ENCODE data around the gene THRSP.

Gene THRSP

DNA sequence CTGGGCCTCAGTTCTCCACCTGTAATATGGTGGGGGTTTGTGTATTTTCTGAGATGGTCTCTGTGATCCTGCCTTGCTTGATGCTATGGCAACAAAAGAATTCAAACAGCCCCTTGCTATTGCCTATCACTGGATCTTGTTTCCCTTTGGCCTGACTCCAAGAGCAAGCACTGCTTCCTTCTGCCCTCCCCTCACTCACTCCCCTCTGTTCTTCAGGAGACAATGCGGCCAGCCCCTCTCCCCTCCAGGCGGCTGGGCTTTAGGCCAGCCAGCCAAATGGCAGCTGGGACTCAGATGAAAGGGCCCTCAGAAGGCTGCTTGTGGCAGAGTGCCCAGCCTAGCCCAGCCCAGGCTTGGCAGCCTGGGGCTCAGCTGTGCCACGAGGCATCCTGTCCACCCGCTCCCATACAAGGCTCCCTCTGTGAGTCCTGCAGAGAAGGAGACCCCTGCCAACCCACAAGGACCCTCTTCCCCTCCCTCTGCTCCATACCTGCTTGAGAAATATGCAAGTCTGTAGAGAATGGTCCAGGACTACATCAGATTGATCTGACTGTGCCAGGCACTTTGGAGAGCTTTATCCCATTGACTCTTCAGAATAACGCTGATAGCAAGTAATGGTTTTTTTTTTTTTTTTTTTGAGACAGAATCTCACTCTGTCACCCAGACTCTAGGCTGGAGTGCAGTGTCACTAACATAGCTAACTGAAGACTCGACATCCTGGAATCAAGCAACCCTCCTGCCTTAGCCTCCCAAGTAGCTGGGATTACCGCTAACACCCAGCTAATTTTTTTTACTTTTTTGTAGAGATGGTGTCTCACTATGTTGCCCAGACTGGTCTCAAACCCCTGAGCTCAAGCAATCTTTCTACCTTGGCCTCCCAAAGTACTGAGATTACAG is 33.0 kb upstream of the THRSP start:
- H3K27ac ChIP-seq (ENCODE audit: low read length): no peak overlapping the region
- no peaks in the 10 kb centered on the region for H3K9me3 ChIP-seq (ENCODE audit: control insufficient read depth in 1 of 2, low read length in 2 of 2)
- no peaks in the 10 kb centered on the region for H3K27me3 ChIP-seq (ENCODE audit: low read depth, low read length)
- H3K4me3 ChIP-seq (ENCODE audit: low read depth in 1 of 2, low read length in 2 of 2): no peak overlapping the region
- H3K36me3 ChIP-seq (ENCODE audit: control insufficient read depth in 1 of 2, insufficient read depth in 2 of 2, low read length in 2 of 2): no peaks in the 10 kb centered on the region
- H3K4me1 ChIP-seq (ENCODE audit: control insufficient read depth in 1 of 2, insufficient read depth in 2 of 2, low read length in 2 of 2): peaks cover 0 to 12% of the 10 kb centered on the region in 2 donors

DNA sequence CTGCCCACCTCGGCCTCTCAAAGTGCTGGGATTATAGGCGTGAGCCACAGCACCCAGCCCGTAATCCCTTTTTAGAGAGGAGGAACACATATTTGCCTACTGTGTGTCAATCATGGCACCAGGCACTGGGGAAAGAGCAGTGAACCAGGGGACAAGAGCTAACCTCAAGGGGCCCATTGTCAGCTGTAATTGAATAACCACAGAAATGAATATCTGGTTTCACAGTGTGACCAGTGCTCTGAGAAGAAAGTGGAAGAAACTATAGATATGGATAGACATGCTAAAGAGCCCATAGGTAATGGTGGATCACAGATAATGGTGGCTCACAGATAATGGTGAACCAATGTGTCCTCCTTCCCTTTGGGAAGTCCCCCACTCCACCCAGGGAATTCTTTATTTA is 32.0 kb upstream of the THRSP start:
- no peaks in the 10 kb centered on the region for H3K36me3 ChIP-seq (ENCODE audit: control insufficient read depth in 1 of 2, insufficient read depth in 2 of 2, low read length in 2 of 2)
- no peaks in the 10 kb centered on the region for H3K27me3 ChIP-seq (ENCODE audit: low read depth, low read length)
- H3K27ac ChIP-seq (ENCODE audit: low read length): no peak overlapping the region
- H3K4me1 ChIP-seq (ENCODE audit: control insufficient read depth in 1 of 2, insufficient read depth in 2 of 2, low read length in 2 of 2): peaks cover 0 to 12% of the 10 kb centered on the region in 2 donors
- H3K4me3 ChIP-seq (ENCODE audit: low read depth in 1 of 2, low read length in 2 of 2): no peak overlapping the region
- H3K9me3 ChIP-seq (ENCODE audit: control insufficient read depth in 1 of 2, low read length in 2 of 2): no peaks in the 10 kb centered on the region

DNA sequence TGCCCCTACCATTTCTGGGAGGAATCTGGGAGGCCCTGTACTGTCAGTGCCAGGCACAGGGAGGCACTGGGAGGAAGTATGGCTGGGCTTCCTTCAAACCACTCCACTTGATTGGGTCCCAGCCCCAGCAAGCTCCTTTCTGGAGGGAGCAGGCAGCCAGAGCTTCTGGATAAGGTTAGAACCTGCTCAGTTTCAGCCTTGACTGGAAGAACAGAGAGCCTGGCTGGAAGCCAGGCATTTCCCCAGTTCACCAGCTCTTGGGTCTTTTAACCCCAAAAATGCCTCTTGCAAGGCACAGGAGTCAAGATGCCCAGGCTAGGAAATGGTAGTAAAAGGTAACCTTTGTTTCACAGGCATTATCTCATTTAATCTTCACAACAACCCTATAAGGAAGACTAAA is 31.6 kb upstream of the THRSP start:
- Histone ChIP-seq H3K27ac (ENCODE audit: low read length) (no peak overlapping the region), H3K36me3 (ENCODE audit: control insufficient read depth in 1 of 2, insufficient read depth in 2 of 2, low read length in 2 of 2) (no peaks in the 10 kb centered on the region), H3K27me3 (ENCODE audit: low read depth, low read length) (no peaks in the 10 kb centered on the region), H3K4me3 (ENCODE audit: low read depth in 1 of 2, low read length in 2 of 2) (no peak overlapping the region), H3K4me1 (ENCODE audit: control insufficient read depth in 1 of 2, insufficient read depth in 2 of 2, low read length in 2 of 2) (peaks cover 0 to 12% of the 10 kb centered on the region in 2 donors), H3K9me3 (ENCODE audit: control insufficient read depth in 1 of 2, low read length in 2 of 2) (no peaks in the 10 kb centered on the region)

DNA sequence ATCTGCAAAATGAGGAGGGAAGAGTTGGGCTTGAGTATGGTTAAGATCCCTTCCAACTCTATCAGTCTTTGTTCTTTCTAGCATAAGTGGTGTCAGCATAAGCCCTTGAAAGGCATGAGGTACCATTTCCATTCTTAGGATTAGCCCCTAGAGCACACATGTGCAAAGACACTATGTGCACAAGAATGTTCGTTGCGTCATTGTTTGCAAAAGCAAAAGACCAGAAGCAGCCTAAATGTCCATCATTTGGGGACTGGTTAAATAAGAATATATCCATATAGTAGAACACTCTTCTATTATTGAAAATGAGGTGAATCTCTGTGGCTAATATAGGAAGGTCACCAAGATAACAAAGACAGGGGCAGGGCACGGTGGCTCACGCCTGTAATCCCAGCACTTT is 30.6 kb upstream of the THRSP start:
- peaks cover 0 to 12% of the 10 kb centered on the region in 2 donors for H3K4me1 ChIP-seq (ENCODE audit: control insufficient read depth in 1 of 2, insufficient read depth in 2 of 2, low read length in 2 of 2)
- no peak overlapping the region for H3K4me3 ChIP-seq (ENCODE audit: low read depth in 1 of 2, low read length in 2 of 2)
- H3K36me3 ChIP-seq (ENCODE audit: control insufficient read depth in 1 of 2, insufficient read depth in 2 of 2, low read length in 2 of 2): no peaks in the 10 kb centered on the region
- no peak overlapping the region for H3K27ac ChIP-seq (ENCODE audit: low read length)
- no peaks in the 10 kb centered on the region for H3K9me3 ChIP-seq (ENCODE audit: control insufficient read depth in 1 of 2, low read length in 2 of 2)
- no peaks in the 10 kb centered on the region for H3K27me3 ChIP-seq (ENCODE audit: low read depth, low read length)

DNA sequence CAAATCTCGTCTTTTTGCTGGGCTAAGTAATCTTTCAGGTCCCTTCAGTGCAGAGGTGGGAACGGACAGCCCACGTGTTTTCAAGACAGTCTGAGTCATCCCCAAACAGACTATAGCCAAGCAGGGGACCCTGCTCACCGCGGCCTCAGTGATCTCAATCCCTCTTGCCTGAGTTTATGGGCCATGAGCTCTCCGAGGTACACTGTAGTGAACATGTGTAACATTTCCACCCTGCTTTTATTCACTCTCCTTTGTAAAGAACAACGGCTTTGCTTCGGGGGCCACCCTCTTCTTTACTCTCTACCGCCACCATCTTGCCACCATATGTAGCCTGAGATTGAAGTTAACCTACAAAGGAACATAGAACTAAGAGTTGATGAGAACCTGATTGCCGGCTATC is 29.0 kb upstream of the THRSP start:
- peaks cover 2 to 13% of the 10 kb centered on the region in 2 donors for H3K4me1 ChIP-seq (ENCODE audit: control insufficient read depth in 1 of 2, insufficient read depth in 2 of 2, low read length in 2 of 2)
- no peaks in the 10 kb centered on the region for H3K27me3 ChIP-seq (ENCODE audit: low read depth, low read length)
- H3K27ac ChIP-seq (ENCODE audit: low read length): no peak overlapping the region
- no peaks in the 10 kb centered on the region for H3K36me3 ChIP-seq (ENCODE audit: control insufficient read depth in 1 of 2, insufficient read depth in 2 of 2, low read length in 2 of 2)
- H3K4me3 ChIP-seq (ENCODE audit: low read depth in 1 of 2, low read length in 2 of 2): no peak overlapping the region
- no peaks in the 10 kb centered on the region for H3K9me3 ChIP-seq (ENCODE audit: control insufficient read depth in 1 of 2, low read length in 2 of 2)

DNA sequence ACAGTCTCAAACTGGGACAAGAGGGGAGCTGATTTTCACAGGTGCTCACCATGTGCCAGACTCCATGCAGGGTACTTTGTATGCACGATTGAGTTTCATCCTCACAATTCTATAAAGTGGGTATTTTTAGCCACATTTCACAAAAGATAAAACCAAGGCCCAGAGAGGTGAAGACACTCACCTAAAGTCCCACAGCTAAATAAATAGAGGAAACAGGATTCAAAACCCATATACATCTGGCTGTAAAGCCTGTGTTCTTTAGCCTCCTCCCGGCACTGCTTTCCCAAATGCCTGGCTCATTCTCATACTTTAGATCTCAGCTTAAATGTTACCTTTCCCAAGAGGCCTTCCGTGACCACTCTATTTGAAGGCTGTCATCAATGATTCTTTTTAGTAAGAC is 27.3 kb upstream of the THRSP start:
- no peak overlapping the region for H3K4me3 ChIP-seq (ENCODE audit: low read depth in 1 of 2, low read length in 2 of 2)
- H3K9me3 ChIP-seq (ENCODE audit: control insufficient read depth in 1 of 2, low read length in 2 of 2): no peaks in the 10 kb centered on the region
- no peak overlapping the region for H3K27ac ChIP-seq (ENCODE audit: low read length)
- peaks cover 8 to 10% of the 10 kb centered on the region in 2 donors for H3K4me1 ChIP-seq (ENCODE audit: control insufficient read depth in 1 of 2, insufficient read depth in 2 of 2, low read length in 2 of 2)
- H3K27me3 ChIP-seq (ENCODE audit: low read depth, low read length): no peaks in the 10 kb centered on the region
- H3K36me3 ChIP-seq (ENCODE audit: control insufficient read depth in 1 of 2, insufficient read depth in 2 of 2, low read length in 2 of 2): no peaks in the 10 kb centered on the region

DNA sequence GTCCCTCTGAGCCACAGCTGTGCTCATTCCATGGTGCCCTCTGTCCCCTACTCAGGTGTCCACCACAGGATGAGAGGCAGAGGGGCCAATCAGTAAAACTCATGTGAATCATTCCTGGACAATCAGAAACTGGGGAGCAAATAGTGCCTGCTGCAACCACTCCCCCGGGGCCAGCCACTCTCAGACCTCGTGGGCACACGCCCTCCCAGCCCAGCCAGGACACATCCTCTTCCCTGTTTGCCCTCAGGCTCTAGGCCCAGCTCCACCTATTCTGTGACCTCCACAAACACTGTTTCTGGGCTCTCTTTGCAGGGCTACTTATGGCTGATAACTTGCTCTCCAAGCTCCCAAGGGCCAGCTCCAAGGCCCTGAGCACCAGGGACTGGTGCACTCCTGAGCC is 26.6 kb upstream of the THRSP start:
- H3K27ac ChIP-seq (ENCODE audit: low read length): no peak overlapping the region
- H3K36me3 ChIP-seq (ENCODE audit: control insufficient read depth in 1 of 2, insufficient read depth in 2 of 2, low read length in 2 of 2): no peaks in the 10 kb centered on the region

DNA sequence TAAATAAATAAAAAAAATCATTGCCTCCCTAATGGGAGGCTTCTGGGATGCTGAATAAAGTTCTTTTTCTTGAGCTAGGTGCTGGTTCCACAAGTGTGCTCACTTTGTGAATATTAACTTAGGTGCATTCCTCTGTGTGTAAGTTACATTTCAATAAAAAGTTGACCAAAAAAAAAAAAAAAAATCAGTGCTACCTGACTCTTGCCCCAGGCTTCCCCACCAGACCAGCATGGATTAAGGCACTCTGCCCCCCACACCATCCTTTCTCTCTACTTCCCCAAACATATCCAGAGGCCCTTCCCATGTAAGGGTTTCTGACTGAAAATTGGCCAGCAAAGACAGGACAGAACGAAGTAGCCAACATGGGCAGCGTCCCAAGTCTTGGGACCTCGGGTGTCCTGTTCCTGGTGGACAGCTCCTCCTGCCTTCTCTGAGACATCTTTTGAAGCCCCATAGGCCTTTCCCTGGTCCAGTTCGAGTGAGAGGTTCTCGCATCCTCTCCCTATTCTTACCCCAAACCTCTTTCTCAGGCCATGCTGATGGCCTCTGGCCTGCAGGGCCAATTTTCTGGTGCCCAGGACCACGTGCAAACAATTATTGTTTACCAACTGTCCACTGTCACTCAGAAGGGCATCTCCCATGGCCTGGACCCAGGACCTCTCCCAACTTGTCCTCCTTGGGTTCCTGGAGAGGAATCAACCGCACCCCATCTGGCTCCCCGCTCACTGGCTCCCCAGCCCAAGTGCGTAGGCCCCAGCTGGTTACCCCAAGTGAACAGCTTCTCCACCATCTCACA is 25.6 kb upstream of the THRSP start:
- no peaks in the 10 kb centered on the region for H3K36me3 ChIP-seq (ENCODE audit: control insufficient read depth in 1 of 2, insufficient read depth in 2 of 2, low read length in 2 of 2)
- no peak overlapping the region for H3K27ac ChIP-seq (ENCODE audit: low read length)
- no peak overlapping the region for H3K4me3 ChIP-seq (ENCODE audit: low read depth in 1 of 2, low read length in 2 of 2)
- no peaks in the 10 kb centered on the region for H3K27me3 ChIP-seq (ENCODE audit: low read depth, low read length)
- H3K4me1 ChIP-seq (ENCODE audit: control insufficient read depth in 1 of 2, insufficient read depth in 2 of 2, low read length in 2 of 2): peaks cover 8 to 10% of the 10 kb centered on the region in 2 donors
- no peaks in the 10 kb centered on the region for H3K9me3 ChIP-seq (ENCODE audit: control insufficient read depth in 1 of 2, low read length in 2 of 2)

More for the DNA sequence above, 26.6 kb upstream of the THRSP start:
- Histone ChIP-seq H3K4me3 (ENCODE audit: low read depth in 1 of 2, low read length in 2 of 2) (no peak overlapping the region), H3K27me3 (ENCODE audit: low read depth, low read length) (no peaks in the 10 kb centered on the region), H3K4me1 (ENCODE audit: control insufficient read depth in 1 of 2, insufficient read depth in 2 of 2, low read length in 2 of 2) (peaks cover 8 to 10% of the 10 kb centered on the region in 2 donors), H3K9me3 (ENCODE audit: control insufficient read depth in 1 of 2, low read length in 2 of 2) (no peaks in the 10 kb centered on the region)

DNA sequence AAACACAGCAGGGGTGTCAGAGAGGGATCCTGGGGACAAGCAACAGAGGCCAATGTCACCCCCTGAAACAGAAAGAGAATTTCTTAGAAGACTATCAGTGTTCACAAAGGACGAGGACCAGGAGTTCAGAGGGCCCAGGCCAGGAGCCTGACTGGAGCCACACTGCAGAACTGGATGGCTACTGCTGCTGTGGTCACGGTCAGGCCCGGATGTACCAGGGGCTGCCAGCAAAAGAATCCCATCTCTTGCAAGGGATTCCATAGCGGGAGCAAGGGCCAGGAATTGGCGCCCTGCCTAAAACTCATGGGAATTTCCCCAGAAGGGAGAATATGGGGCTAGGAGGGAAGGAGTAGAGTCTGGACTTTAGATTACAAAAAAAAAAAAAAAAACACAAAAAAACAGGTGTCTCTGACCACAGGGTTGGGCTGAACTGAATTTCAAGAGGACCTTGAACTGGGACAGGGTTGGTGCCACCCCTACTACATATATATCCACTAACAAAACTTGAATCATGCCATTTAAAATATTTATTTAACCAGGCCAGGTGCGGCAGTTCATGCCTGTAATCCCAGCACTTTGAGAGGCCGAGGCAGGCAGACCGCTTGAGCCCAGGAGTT is 24.9 kb upstream of the THRSP start:
- Histone ChIP-seq H3K4me1 (ENCODE audit: control insufficient read depth in 1 of 2, insufficient read depth in 2 of 2, low read length in 2 of 2) (peaks cover 8 to 10% of the 10 kb centered on the region in 2 donors), H3K4me3 (ENCODE audit: low read depth in 1 of 2, low read length in 2 of 2) (no peak overlapping the region), H3K36me3 (ENCODE audit: control insufficient read depth in 1 of 2, insufficient read depth in 2 of 2, low read length in 2 of 2) (no peaks in the 10 kb centered on the region), H3K27me3 (ENCODE audit: low read depth, low read length) (no peaks in the 10 kb centered on the region), H3K27ac (ENCODE audit: low read length) (no peak overlapping the region), H3K9me3 (ENCODE audit: control insufficient read depth in 1 of 2, low read length in 2 of 2) (no peaks in the 10 kb centered on the region)

DNA sequence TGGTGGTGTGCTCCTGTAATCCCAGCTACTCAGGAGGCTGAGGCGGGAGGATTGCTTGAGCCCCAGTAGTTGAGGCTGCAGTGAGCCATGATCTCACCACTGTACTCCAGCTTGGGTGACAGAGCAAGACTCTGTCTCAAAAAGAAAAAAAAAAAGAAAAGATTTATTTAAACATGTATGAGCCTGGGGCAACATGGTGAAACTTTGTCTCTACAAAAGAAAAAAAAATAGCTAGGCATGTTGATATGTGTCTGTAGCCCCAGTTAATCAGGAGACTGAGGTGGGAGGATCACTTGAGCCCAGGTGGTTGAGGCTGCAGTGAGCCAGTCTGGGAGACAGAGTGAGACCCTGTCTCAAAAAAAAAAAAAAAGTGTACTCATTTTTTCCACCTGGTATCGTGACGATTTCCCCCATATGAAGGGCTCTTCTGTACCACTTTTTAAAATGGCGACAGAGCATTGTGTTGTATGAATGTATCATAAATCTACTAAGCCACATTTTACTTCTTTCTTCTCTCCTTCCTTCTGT is 24.2 kb upstream of the THRSP start:
- Histone ChIP-seq H3K4me3 (ENCODE audit: low read depth in 1 of 2, low read length in 2 of 2) (no peak overlapping the region), H3K27ac (ENCODE audit: low read length) (peak overlapping the region; percentile 81), H3K9me3 (ENCODE audit: control insufficient read depth in 1 of 2, low read length in 2 of 2) (no peaks in the 10 kb centered on the region), H3K36me3 (ENCODE audit: control insufficient read depth in 1 of 2, insufficient read depth in 2 of 2, low read length in 2 of 2) (no peaks in the 10 kb centered on the region), H3K4me1 (ENCODE audit: control insufficient read depth in 1 of 2, insufficient read depth in 2 of 2, low read length in 2 of 2) (peaks cover 8 to 10% of the 10 kb centered on the region in 2 donors), H3K27me3 (ENCODE audit: low read depth, low read length) (no peaks in the 10 kb centered on the region)

Measured in muscle layer of duodenum (tissue), 2 donors.